Daoy (cell line): ENCODE results near the gene IL17D. TPM values are rescaled to one million over a fixed set of nuclear protein-coding genes. Genes with fewer than 3 reads are reported as not detected.
"Not testable (repeated sequence)": the region's sequence is repeated elsewhere in the genome, so short reads cannot be mapped to it uniquely, and the experiment has no call there.

Source experiments
- DNase-seq: peaks from one replicate; pipeline ENCODE4 v3.0.0-alpha.2; 2015; ENCODE audit warnings: low read depth
- total RNA-seq: library from RNA; depleted of rRNA; stranded (reverse); fragments of >200 nt; shearing (Covaris generic); gene quantifications from 2 replicates; pipeline ENCODE4 v1.2.3, GENCODE V29; 2014; rRNA removed

The IL17D gene
- total RNA-seq: 0.46 and 2.7 TPM in 2 replicates

GRCh38 chr13:20702915-20703779, at the start of gene IL17D:
Gene IL17D (plus strand): TSS chr13:20703699. CDS start chr13:20704002, 303 bp downstream.
- DNase-seq: peak; percentile 27

GRCh38 chr13:20654156-20654555, 49.3 kb upstream of the IL17D start:
- DNase-seq: peak; percentile 2

- DNase-seq: no peak
Measured at GRCh38 chr13:20658451-20659040, 45.0 kb upstream of the IL17D start.

- DNase-seq: no peak
Measured at GRCh38 chr13:20664351-20664750, 39.1 kb upstream of the IL17D start.

- no peak for DNase-seq
Measured at GRCh38 chr13:20666948-20667347, 36.6 kb upstream of the IL17D start.

GRCh38 chr13:20667857-20668437, 35.6 kb upstream of the IL17D start:
- no peak for DNase-seq

GRCh38 chr13:20669162-20669561, 34.3 kb upstream of the IL17D start:
- DNase-seq: no peak

- DNase-seq: no peak
Measured at GRCh38 chr13:20671789-20672188, 31.7 kb upstream of the IL17D start.

- no peak for DNase-seq
Measured at GRCh38 chr13:20672772-20673171, 30.7 kb upstream of the IL17D start.

- DNase-seq: no peak
Measured at GRCh38 chr13:20673715-20674114, 29.8 kb upstream of the IL17D start.

- no peak for DNase-seq
Measured at GRCh38 chr13:20676213-20676612, 27.3 kb upstream of the IL17D start.

GRCh38 chr13:20678606-20679005, 24.9 kb upstream of the IL17D start:
- DNase-seq: not testable (repeated sequence)

GRCh38 chr13:20679879-20680278, 23.6 kb upstream of the IL17D start:
- no peak for DNase-seq

GRCh38 chr13:20680416-20681080, 23.0 kb upstream of the IL17D start:
- no peak for DNase-seq

- DNase-seq: not testable (repeated sequence)
Measured at GRCh38 chr13:20681481-20681880, 22.0 kb upstream of the IL17D start.

- DNase-seq: no peak
Measured at GRCh38 chr13:20682061-20682460, 21.4 kb upstream of the IL17D start.

GRCh38 chr13:20684041-20684440, 19.5 kb upstream of the IL17D start:
- no peak for DNase-seq

GRCh38 chr13:20684546-20684945, 19.0 kb upstream of the IL17D start:
- DNase-seq: no peak

GRCh38 chr13:20685092-20685491, 18.4 kb upstream of the IL17D start:
- DNase-seq: no peak

GRCh38 chr13:20686167-20686566, 17.3 kb upstream of the IL17D start:
- no peak for DNase-seq

GRCh38 chr13:20686863-20687579, 16.5 kb upstream of the IL17D start:
- DNase-seq: no peak

- DNase-seq: no peak
Measured at GRCh38 chr13:20689291-20689690, 14.2 kb upstream of the IL17D start.
